GM12872 (cell line): ENCODE data around the gene CTRB2.

Experiments
- CTCF ChIP-seq: IDR thresholded peaks from 3 replicates; pipeline ENCODE4 v1.5.1; 2011; ENCODE audit warnings: low read depth, mild to moderate bottlenecking, low read length, moderate library complexity; ENCODE audit not compliant: insufficient read depth

CTRB2 gene

GRCh38 chr16:75227361-75228142, 20.6 kb upstream of the CTRB2 start:
- TF ChIP-seq CTCF, result no peak

- TF ChIP-seq CTCF, result no peak
Observed at GRCh38 chr16:75226550-75227360, 19.8 kb upstream of the CTRB2 start.

- TF ChIP-seq CTCF, result no peak
Observed at GRCh38 chr16:75225678-75226515, 18.9 kb upstream of the CTRB2 start.

- TF ChIP-seq CTCF, result no peak
Observed at GRCh38 chr16:75225092-75225491, 18.1 kb upstream of the CTRB2 start.

- no peak for TF ChIP-seq CTCF
Observed at GRCh38 chr16:75224306-75225082, 17.5 kb upstream of the CTRB2 start.

- no peak for TF ChIP-seq CTCF
Observed at GRCh38 chr16:75222271-75222783, 15.4 kb upstream of the CTRB2 start.
